Ramos (cell line): ENCODE results near the gene ABLIM2.
"Not testable (repeated sequence)": the region's sequence is repeated elsewhere in the genome, so short reads cannot be mapped to it uniquely, and the experiment has no call there.

ENCODE experiments used
- in situ Hi-C: fragments of 300-500 bp; cut with MboI; formaldehyde crosslinking; loops from one replicate; pipeline ENCODE4 v1.14.3; 2022; ENCODE audit warnings: low sequenced_read_pairs; ENCODE audit not compliant: unreplicated experiment

Gene ABLIM2

GRCh38 chr4:7956934-7957656 lies 201.5 kb downstream of the ABLIM2 start:
- in situ Hi-C loops: no loop called here

DNA sequence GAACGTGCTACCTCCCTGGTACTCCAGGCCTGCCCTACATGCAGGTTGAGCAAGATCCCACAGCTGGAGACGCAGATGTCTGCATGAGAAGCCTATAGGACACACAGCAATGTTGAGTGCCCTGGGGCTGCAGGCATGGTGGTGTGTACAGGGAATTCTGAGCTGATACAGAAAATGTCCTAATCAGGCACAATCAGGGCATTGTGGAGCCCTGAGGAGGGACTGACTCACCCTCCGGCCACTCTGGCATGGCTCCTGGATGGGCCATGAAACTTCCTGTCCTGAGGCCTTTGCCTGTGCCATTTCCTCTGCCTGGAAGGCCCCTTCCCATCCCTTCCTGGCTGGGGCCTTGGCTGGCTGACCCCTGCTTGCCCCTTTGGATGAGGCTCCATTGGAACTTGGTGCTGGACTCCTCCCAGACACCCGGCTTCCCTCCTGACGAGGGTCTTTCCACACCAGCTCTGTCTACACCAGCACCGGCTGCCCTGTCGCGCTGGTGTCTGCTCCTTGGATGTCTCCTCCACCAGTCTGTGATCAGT lies 202.3 kb downstream of the ABLIM2 start:
- in situ Hi-C loops: no loop called here

DNA sequence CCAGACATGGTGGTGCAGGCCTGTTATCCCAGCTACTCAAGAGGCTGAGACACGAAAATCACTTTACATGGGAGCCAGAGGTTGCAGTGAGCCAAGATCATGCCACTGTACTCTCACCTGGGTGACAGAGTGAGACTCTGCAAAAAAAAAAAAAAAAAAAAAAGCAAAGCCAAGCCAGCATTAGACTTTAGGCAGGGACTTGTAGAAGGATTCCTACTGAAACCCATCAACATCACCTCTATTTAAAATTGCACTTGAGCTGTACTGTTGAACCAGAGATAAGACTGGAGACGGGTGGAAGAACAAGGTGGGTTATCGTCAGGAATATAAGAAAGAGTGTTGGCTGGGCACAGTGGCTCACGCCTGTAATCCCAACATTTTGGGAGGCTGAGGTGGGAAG lies 203.2 kb downstream of the ABLIM2 start:
- in situ Hi-C loops: no loop called here

GRCh38 chr4:7952615-7953014 lies 206.0 kb downstream of the ABLIM2 start:
- in situ Hi-C loops: no loop called here

DNA sequence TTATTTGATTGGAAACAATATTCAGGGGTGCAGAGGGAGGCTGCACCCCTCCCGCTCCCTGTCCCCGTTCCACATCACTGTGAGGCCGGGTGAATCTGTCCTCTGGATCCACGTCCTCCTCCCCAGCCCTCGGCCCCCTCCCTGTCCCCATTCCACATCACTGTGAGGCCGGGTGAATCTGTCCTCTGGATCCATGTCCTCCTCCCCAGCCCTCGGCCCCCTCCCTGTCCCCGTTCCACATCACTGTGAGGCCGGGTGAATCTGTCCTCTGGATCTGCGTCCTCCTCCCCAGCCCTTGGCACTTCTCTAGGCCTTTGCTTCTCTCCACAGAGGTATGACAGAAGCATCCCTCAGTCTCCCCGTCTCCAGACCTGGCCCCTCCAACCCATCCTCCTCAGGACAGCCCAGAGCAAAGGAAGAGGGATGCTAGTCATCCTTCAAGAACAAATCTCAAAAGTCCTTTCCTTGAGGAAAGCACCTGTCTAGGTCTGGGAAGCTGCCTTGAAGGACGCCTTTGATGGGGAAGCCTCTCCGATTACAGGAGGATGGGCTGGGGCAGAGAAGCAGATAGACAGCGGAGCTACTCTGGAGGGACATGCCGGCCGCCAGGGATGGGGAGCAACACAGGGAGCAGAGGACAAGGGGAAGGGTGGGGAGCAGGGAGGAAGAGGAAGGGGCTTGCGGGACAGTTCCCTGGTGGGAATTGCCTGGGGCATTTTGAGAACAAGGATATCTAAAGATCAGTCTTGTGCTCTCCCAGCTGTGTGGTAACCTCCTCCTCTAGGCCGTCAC lies 208.1 kb downstream of the ABLIM2 start:
- in situ Hi-C loops: no loop called here

- in situ Hi-C loops: no loop called here
Observed at GRCh38 chr4:7949759-7950158, 208.9 kb downstream of the ABLIM2 start.

DNA sequence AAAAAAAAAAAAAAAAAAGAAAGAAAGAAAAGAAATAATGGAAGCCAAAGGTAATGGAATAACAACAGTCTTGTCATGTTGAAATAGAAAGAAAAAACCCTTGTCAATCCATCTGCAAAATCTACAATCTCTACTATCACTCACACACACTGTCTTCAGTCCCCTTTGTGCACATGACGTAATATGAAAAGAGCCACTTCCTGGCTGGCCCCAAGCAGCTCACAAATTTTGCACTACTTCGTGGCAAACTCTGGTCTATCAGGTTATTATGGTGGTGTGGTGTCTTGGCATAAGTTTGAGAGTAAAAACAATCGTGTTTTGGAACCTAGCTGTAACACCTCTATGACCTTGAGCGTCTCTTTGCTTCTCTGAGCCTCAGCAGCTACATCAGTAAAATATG lies 210.7 kb downstream of the ABLIM2 start:
- in situ Hi-C loops: no loop called here

DNA sequence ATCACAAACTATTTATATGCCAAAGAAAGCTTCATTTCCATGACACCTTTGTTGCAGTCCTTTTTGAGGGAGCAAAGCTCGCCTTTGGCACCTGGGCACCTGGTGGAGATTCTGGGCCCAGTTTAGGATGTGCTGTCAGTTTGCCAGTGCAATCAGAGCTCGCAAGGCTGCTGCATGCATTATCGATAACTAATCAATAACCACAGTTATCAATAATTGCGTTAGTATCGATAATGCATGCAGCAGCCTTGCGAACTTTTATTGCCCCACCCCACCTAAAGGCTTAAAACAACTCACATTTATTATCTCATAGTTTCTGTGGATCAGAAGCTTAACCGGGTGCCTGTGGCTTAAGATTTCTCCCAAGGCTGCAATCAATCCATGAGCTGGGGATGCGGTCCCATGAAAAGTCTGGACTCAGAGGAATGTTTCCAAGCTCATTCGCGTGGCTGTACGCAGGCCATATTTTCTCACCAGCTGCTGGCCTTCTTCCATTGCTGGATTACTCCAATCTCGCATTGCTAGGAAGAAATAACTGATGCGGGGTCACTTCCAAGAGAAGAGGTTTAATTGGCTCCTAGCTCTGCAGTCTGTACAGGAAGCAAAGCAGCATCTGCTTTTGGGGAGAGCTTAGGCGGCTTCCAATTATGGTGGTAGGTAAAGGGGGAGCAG lies 212.8 kb downstream of the ABLIM2 start:
- in situ Hi-C loops: no loop called here

DNA sequence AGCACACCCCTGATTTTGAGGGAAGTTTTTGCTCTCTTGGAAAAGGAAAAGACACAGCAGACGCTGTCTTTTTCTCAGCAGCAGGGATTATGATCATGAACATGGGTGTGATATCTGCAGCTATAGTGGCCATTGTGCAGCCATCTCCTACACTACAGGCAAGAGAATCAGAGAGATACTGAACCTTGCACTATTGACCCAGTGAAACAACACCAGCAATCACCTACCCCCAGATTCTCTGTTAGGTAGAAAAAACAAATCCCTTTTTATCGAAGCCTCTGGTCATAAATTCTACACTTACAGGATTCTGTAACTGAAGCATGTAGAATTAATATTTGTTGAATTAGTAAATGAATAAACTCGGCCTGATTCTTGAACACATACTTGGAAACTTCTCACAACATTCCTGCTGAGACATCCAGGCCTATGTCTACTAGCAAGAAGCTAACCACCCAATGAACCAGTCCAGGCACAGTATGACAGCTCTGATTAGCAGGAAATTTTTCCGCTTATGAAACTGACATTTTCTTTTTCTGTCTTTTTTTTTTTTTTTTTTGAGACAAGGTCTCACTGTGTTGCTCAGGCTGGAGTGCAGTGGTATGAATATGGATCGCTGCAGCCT lies 213.9 kb downstream of the ABLIM2 start:
- in situ Hi-C loops: no loop called here

DNA sequence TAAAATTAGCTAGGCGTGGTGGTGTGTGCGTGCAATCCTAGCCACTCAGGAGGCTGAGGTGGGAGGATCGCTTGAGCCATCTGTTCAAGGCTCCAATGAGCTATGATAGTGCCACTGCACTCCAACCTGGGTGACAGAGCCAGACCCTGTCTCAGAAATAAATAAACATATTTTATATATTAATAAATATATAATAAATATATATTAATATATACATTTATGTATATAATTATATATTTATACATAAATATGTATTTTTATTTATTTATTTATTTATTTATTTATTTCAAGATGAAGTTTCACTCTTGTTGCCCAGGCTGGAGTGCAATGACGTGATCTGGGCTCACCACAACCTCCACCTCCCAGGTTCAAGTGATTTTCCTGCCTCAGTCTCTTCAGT lies 214.9 kb downstream of the ABLIM2 start:
- in situ Hi-C loops: not testable (repeated sequence)

GRCh38 chr4:7943211-7943610 lies 215.4 kb downstream of the ABLIM2 start:
- in situ Hi-C loops: no loop called here

GRCh38 chr4:7941965-7942496 lies 216.6 kb downstream of the ABLIM2 start:
- in situ Hi-C loops: no loop called here

- in situ Hi-C loops: no loop called here
Observed at GRCh38 chr4:7941111-7941964, 217.3 kb downstream of the ABLIM2 start.

- in situ Hi-C loops: no loop called here
Observed at GRCh38 chr4:7939377-7940108, 219.1 kb downstream of the ABLIM2 start, which contains the start of gene AFAP1. Gene AFAP1, minus strand, starts transcription at chr4:7939861. Its CDS starts 67,783 bp downstream, at chr4:7872078.

DNA sequence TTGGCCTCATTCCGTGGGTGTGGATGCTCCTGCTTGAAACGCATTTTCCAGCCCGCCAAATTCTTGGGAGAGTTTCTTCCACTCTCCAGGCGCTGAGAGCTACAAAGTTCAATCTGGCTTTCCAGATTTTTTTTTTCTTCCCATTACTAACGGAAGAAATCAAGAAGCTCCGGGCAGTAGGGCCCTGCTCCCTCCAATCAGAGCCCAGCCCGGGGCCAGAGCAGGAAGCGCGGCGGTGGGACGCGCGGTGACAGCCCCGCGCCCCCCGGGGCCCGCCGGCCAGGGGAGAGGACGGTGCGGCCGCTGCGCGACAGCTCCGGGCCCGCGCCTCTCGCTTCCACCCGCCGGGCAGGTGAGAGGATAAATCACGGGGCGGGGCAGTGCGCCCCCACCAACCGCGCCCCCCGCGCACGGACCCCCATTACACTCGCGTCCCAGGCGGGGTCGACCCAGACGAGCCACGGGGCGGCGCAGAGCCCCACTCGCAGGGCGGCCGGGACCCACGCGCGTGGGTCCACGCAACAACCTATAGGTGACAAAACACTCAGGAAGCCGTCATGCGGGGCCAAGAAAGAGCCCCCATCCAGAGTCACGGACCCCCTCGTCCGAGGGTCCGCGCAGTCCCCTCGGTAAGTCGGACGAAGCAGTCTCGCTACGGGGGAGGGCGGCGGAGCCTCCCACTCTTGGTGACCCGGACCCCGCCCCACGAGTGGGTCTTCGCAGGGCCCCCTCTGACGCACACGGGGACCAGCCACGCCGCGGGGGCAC lies 219.8 kb downstream of the ABLIM2 start:
- in situ Hi-C loops: no loop called here

- in situ Hi-C loops: no loop called here
Observed at GRCh38 chr4:7938266-7938608, 220.4 kb downstream of the ABLIM2 start.

GRCh38 chr4:7937006-7937405 lies 221.6 kb downstream of the ABLIM2 start:
- in situ Hi-C loops: no loop called here
